Right renal pelvis (tissue), 4 donors: ENCODE results near the gene TMEM87B. TPM values are rescaled to one million over a fixed set of nuclear protein-coding genes. Genes with fewer than 3 reads are reported as not detected.
"Not testable (repeated sequence)": the region's sequence is repeated elsewhere in the genome, so short reads cannot be mapped to it uniquely, and the experiment has no call there.

Experiments
- DNase-seq, 4 donors: peaks; one replicate each; pipeline ENCODE4 v3.0.0-alpha.2; 2013; ENCODE audit warnings: low read depth in 4 of 4, low spot score in 3 of 4, missing footprints in 1 of 4
- polyA plus RNA-seq, 4 donors: library from polyadenylated mRNA; unstranded; fragments of 120-200 nt; gene quantifications; one replicate each; pipeline ENCODE4 v1.2.1, GENCODE V29; 2013; ENCODE audit not compliant: insufficient read length in 4 of 4

TMEM87B gene
- polyA plus RNA-seq, 4 donors, result 18.7 to 33.3 (median 22.2) TPM

GRCh38 chr2:112032689-112033465, 22.2 kb upstream of the TMEM87B start:
- no peak for DNase-seq

- DNase-seq, result no peak
These were observed 21.5 kb upstream of the TMEM87B start for GRCh38 chr2:112033600-112033999.

GRCh38 chr2:112034924-112035323, 20.1 kb upstream of the TMEM87B start:
- DNase-seq, result no peak

GRCh38 chr2:112035786-112036185, 19.3 kb upstream of the TMEM87B start:
- no peak for DNase-seq

GRCh38 chr2:112039556-112039955, 15.5 kb upstream of the TMEM87B start:
- DNase-seq, result not testable (repeated sequence)

GRCh38 chr2:112040066-112040465, 15.0 kb upstream of the TMEM87B start:
- DNase-seq, result not testable (repeated sequence)

GRCh38 chr2:112041460-112041859, 13.6 kb upstream of the TMEM87B start:
- not testable (repeated sequence) for DNase-seq

- no peak for DNase-seq
These were observed 9.5 kb upstream of the TMEM87B start for GRCh38 chr2:112045446-112046014.

GRCh38 chr2:112046231-112046630, 8.8 kb upstream of the TMEM87B start:
- no peak for DNase-seq

- no peak for DNase-seq
These were observed 7.4 kb upstream of the TMEM87B start for GRCh38 chr2:112047537-112048235.

- no peak for DNase-seq
These were observed 6.9 kb upstream of the TMEM87B start for GRCh38 chr2:112048236-112048592.

GRCh38 chr2:112048887-112049286, 6.2 kb upstream of the TMEM87B start:
- DNase-seq, result peak in 2 of 4 donors; percentile 45 to 47

- DNase-seq, result no peak
These were observed 4.8 kb upstream of the TMEM87B start for GRCh38 chr2:112050316-112050715.

- DNase-seq, result peak; percentile 87 to 97 (median 90)
These were observed 887 bp upstream of the TMEM87B start for GRCh38 chr2:112053917-112054846.

- peak in 3 of 4 donors; percentile 55 to 65 (median 56) for DNase-seq
These were observed 909 bp downstream of the TMEM87B start for GRCh38 chr2:112055730-112056625.

GRCh38 chr2:112056626-112056987, 1.5 kb downstream of the TMEM87B start:
- no peak for DNase-seq

GRCh38 chr2:112059671-112060070, 4.6 kb downstream of the TMEM87B start:
- DNase-seq, result no peak

GRCh38 chr2:112061299-112061698, 6.2 kb downstream of the TMEM87B start:
- DNase-seq, result no peak

- no peak for DNase-seq
These were observed 6.8 kb downstream of the TMEM87B start for GRCh38 chr2:112061840-112062239.

GRCh38 chr2:112062894-112063293, 7.8 kb downstream of the TMEM87B start:
- no peak for DNase-seq
